LNCAP (cell line): Measurements from ENCODE around the gene LIM2.
A peak's percentile ranks its signal among the peaks of the same experiment; 100 is the strongest.

Experiments
- TF ChIP-seq, protein P1 (sequence below): fragments of 450-650 bp; IDR thresholded peaks from 2 replicates; pipeline ENCODE4 v1.5.1; 2017; ENCODE audit warnings: mild to moderate bottlenecking

Gene LIM2, protein sequence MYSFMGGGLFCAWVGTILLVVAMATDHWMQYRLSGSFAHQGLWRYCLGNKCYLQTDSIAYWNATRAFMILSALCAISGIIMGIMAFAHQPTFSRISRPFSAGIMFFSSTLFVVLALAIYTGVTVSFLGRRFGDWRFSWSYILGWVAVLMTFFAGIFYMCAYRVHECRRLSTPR

DNA sequence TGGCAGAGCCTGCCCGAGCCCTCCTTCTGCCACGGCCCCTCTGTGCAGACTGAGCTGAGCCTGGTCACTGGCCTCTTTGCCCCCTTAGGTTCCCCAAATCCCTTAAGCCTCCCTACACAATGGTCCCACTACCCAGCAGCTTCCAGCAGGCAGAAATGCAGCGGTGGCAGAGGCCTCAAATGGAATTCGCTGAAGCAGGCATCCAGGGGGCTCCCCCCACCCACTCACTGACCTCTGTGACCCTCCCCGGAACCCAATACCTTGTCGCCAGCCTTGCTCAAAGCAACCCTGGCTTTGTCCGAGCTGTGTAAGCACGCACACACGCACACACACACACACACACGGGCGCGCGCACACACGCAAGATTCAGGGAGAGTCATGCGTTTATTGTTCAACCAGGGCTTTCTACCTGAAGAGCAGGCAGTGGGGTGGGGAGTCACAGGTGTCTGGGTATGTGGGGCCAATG is at the start of gene LIM2:
TSS of gene LIM2 (minus strand) at position 51 of the 466 bp plus-strand sequence. CDS start 531 bp downstream, outside the sequence.
- TF ChIP-seq, protein P1, sequence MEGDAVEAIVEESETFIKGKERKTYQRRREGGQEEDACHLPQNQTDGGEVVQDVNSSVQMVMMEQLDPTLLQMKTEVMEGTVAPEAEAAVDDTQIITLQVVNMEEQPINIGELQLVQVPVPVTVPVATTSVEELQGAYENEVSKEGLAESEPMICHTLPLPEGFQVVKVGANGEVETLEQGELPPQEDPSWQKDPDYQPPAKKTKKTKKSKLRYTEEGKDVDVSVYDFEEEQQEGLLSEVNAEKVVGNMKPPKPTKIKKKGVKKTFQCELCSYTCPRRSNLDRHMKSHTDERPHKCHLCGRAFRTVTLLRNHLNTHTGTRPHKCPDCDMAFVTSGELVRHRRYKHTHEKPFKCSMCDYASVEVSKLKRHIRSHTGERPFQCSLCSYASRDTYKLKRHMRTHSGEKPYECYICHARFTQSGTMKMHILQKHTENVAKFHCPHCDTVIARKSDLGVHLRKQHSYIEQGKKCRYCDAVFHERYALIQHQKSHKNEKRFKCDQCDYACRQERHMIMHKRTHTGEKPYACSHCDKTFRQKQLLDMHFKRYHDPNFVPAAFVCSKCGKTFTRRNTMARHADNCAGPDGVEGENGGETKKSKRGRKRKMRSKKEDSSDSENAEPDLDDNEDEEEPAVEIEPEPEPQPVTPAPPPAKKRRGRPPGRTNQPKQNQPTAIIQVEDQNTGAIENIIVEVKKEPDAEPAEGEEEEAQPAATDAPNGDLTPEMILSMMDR = no peak

DNA sequence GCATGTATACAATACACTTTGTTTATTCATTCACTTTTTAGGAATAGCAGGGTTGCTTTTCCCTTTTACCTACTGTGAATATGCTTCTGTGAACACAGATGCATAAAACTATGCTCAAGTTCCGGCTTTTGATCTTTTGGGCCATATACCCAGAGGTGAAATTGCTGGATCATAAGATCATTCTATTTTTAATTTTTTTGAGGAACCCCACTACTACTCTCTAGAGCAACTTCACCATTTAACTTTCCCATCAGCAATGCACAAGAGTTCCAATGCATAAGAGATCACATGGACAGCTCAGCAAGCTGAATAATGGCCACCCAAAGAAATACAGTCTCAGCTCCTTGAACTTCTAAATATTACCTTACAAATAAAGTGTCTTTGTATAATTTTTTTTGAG is 46.7 kb upstream of the LIM2 start:
- TF ChIP-seq, protein P1 = no peak

DNA sequence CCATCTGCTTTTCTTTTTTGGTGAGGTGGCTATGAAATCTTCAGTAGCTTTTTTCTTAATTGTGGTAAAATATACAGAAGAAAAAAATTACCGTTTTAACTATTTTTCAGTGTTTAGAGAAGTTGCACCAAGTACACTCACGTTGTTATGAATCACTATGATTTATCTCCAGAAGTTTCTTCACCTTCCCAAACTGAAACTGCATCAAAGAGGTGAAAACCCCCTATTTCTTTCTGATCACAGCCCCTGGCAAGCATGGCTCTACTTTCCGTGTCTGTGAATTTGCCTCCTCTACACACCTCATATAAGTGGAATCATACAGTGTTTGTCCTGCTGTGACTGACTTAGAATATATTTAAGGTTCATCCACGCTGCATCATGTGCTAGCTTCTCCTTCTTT is 45.3 kb upstream of the LIM2 start:
- TF ChIP-seq, protein P1 = no peak

DNA sequence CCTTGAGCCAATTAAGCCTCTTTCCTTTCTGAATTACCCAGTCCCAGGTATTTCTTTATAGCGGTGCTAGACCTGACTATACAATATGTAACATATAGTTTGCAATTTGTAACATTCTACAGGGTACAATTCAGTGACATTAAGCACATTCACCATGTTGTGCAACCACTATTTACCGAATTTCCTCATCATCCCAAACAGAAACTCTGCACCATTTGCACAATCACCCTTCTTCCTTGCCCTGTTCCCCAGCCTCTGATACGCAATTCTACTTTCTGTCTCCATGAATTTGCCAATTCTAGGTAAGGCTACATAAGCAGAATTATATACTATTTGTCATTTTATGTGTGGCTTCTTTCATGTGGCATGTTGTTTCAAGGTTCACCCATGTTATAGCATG is 43.4 kb upstream of the LIM2 start:
- TF ChIP-seq, protein P1 = no peak

DNA sequence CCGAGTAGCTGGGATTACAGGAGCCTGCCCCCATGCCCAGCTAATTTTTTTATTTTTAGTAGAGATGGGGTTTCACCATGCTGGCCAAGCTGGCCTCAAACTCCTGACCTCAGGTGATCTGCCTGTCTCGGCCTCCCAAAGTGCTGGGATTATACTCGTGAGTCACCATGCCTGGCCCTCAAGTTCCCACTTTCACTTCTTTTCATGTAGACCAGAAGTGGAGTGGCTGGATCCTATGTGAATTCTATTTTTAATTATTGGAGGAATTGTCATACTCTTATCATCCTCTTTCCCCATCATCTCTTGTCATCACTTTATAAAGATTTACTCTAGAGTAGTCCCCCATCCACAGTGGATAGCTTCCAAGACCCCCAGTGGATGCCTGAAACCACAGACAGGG is 42.4 kb upstream of the LIM2 start:
- TF ChIP-seq, protein P1 = no peak

DNA sequence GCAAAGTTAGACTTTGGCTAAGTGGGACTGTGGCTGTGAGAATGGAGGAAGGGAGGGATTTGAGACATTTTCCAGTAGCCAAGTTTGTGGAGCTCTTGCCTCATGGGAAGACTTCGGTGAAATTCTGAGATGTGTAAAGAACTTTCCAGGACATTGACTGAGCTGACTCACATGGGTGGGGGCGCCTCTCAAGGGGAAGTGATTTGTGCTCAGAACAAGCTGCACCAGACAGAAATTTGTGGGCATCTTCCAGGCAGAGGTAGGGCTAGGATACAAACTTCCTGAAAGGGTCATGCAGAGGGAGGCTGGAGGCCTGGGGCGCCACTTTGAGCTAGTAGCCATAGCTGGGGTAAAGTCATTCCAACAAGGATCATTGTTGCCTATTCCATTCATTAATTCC is 39.4 kb upstream of the LIM2 start:
- TF ChIP-seq, protein P1 = no peak

DNA sequence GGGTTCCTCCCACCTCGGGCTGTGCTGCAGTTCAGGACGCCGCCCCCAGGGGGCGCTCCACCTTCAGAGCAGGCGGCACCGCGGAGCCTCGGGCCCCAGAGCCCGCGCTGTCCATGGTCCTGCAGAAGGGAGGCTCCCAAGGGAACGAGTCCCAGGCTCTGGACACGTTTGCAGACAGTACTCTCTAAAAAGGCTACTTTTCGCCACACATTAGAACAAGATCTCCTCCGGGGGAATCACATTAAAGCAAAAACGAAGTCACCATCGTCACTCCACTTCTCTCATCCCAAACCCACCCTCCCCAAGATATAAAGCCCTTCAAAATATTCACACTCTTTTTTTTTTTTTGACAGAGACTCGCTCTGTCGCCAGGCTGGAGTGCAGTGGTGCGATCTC is 34.3 kb upstream of the LIM2 start:
- TF ChIP-seq, protein P1 = peak; percentile 99
